GM21515 (cell line): Measurements from ENCODE around the gene ATP1A1.

Experiments used
- ATAC-seq: cut with Tn5 transposase; IDR thresholded peaks from one replicate; pipeline ENCODE4 v1.9.1; 2021; ENCODE audit not compliant: unreplicated experiment

ATP1A1 gene

GRCh38 chr1:116343019-116343418 lies 30.0 kb upstream of the ATP1A1 start:
- no peak for ATAC-seq

- no peak for ATAC-seq
Observed at GRCh38 chr1:116345011-116345410, 28.0 kb upstream of the ATP1A1 start.

GRCh38 chr1:116345843-116346242 lies 27.2 kb upstream of the ATP1A1 start:
- ATAC-seq, result no peak

- ATAC-seq, result no peak
Observed at GRCh38 chr1:116346943-116347673, 25.9 kb upstream of the ATP1A1 start.

GRCh38 chr1:116347696-116348095 lies 25.3 kb upstream of the ATP1A1 start:
- no peak for ATAC-seq

- ATAC-seq, result no peak
Observed at GRCh38 chr1:116350097-116350645, 22.9 kb upstream of the ATP1A1 start.

GRCh38 chr1:116351914-116352313 lies 21.1 kb upstream of the ATP1A1 start:
- no peak for ATAC-seq

GRCh38 chr1:116352349-116352813 lies 20.7 kb upstream of the ATP1A1 start:
- ATAC-seq, result no peak

GRCh38 chr1:116353155-116353554 lies 19.9 kb upstream of the ATP1A1 start:
- ATAC-seq, result no peak

GRCh38 chr1:116356067-116356466 lies 17.0 kb upstream of the ATP1A1 start:
- ATAC-seq, result no peak

- ATAC-seq, result no peak
Observed at GRCh38 chr1:116356673-116357072, 16.4 kb upstream of the ATP1A1 start.

GRCh38 chr1:116357487-116357886 lies 15.6 kb upstream of the ATP1A1 start:
- ATAC-seq, result no peak

- no peak for ATAC-seq
Observed at GRCh38 chr1:116359060-116359830, 13.8 kb upstream of the ATP1A1 start.

GRCh38 chr1:116359871-116360270 lies 13.2 kb upstream of the ATP1A1 start:
- ATAC-seq, result no peak

- no peak for ATAC-seq
Observed at GRCh38 chr1:116360429-116361173, 12.4 kb upstream of the ATP1A1 start.

GRCh38 chr1:116361648-116362047 lies 11.4 kb upstream of the ATP1A1 start:
- no peak for ATAC-seq

- ATAC-seq, result no peak
Observed at GRCh38 chr1:116362050-116362449, 11.0 kb upstream of the ATP1A1 start.

- no peak for ATAC-seq
Observed at GRCh38 chr1:116365353-116365780, 7.7 kb upstream of the ATP1A1 start.

- ATAC-seq, result no peak
Observed at GRCh38 chr1:116365857-116366256, 7.2 kb upstream of the ATP1A1 start.

GRCh38 chr1:116367256-116367945 lies 5.6 kb upstream of the ATP1A1 start:
- no peak for ATAC-seq

- no peak for ATAC-seq
Observed at GRCh38 chr1:116368241-116368640, 4.8 kb upstream of the ATP1A1 start.
